HG03342 (cell line): ENCODE data around the gene PAPOLB.
"Not testable (repeated sequence)": the region's sequence is repeated elsewhere in the genome, so short reads cannot be mapped to it uniquely, and the experiment has no call there.

Source experiments
- ATAC-seq: cut with Tn5 transposase; IDR thresholded peaks from one replicate; pipeline ENCODE4 v1.9.1; 2021; ENCODE audit warnings: mild to moderate bottlenecking, moderate library complexity; ENCODE audit not compliant: unreplicated experiment

Gene PAPOLB

GRCh38 chr7:4861673-4862072 lies at the start of gene PAPOLB:
Gene PAPOLB, minus strand, starts transcription at chr7:4862030. Its CDS starts 220 bp downstream, at chr7:4861810.
- ATAC-seq = no peak

GRCh38 chr7:4911111-4911828 lies 49.4 kb upstream of the PAPOLB start:
- no peak for ATAC-seq

GRCh38 chr7:4906682-4907081 lies 44.9 kb upstream of the PAPOLB start:
- no peak for ATAC-seq

GRCh38 chr7:4905171-4905570 lies 43.3 kb upstream of the PAPOLB start:
- ATAC-seq = no peak

GRCh38 chr7:4904346-4904745 lies 42.5 kb upstream of the PAPOLB start:
- no peak for ATAC-seq

- ATAC-seq = no peak
Measured at GRCh38 chr7:4895766-4896165, 33.9 kb upstream of the PAPOLB start.

GRCh38 chr7:4894482-4894881 lies 32.7 kb upstream of the PAPOLB start:
- no peak for ATAC-seq

- no peak for ATAC-seq
Measured at GRCh38 chr7:4893929-4894475, 32.2 kb upstream of the PAPOLB start.

- ATAC-seq = not testable (repeated sequence)
Measured at GRCh38 chr7:4893188-4893587, 31.4 kb upstream of the PAPOLB start.

GRCh38 chr7:4891522-4891921 lies 29.7 kb upstream of the PAPOLB start:
- ATAC-seq = not testable (repeated sequence)

- ATAC-seq = no peak
Measured at GRCh38 chr7:4889682-4890081, 27.9 kb upstream of the PAPOLB start.

GRCh38 chr7:4888161-4888560 lies 26.3 kb upstream of the PAPOLB start:
- ATAC-seq = no peak

- ATAC-seq = no peak
Measured at GRCh38 chr7:4886671-4887070, 24.8 kb upstream of the PAPOLB start.

- ATAC-seq = no peak
Measured at GRCh38 chr7:4885317-4885807, 23.5 kb upstream of the PAPOLB start.

- no peak for ATAC-seq
Measured at GRCh38 chr7:4884164-4884563, 22.3 kb upstream of the PAPOLB start.

- ATAC-seq = peak; percentile 71
Measured at GRCh38 chr7:4883372-4884144, 21.7 kb upstream of the PAPOLB start, which contains the start of gene RADIL. Gene RADIL, minus strand, starts transcription at chr7:4883716. Its CDS starts 5,577 bp downstream, at chr7:4878139.

- ATAC-seq = no peak
Measured at GRCh38 chr7:4883033-4883371, 21.2 kb upstream of the PAPOLB start.

- no peak for ATAC-seq
Measured at GRCh38 chr7:4882169-4883032, 20.6 kb upstream of the PAPOLB start.

GRCh38 chr7:4880218-4880617 lies 18.4 kb upstream of the PAPOLB start:
- ATAC-seq = no peak

GRCh38 chr7:4879396-4880081 lies 17.7 kb upstream of the PAPOLB start:
- no peak for ATAC-seq
